ENCODE results near the gene TBX2.

The TBX2 gene

GRCh38 chr17:61397086-61397842 is 2.4 kb upstream of the TBX2 start:
- peak overlapping the region; percentile 76 for H3K4me3 ChIP-seq (ENCODE audit: low read depth, low read length)
- TF ChIP-seq CTCF (IDR thresholded peaks at IDR 0.05; ENCODE audit: insufficient read depth, low read length, missing control alignments) = peak; percentile 25
- ChIA-PET CTCF (interaction anchor here (0.7 to 8.8 kb wide), 8 partner anchors 11 to 676 kb away, joined by 3 to 55 read pairs (median 4); no protein-coding TSS in a partner anchor), POLR2A (interaction anchor here (0.6 kb wide), 1 partner anchor 12 kb away, joined by 3 read pairs; no protein-coding TSS in a partner anchor)
- DNase-seq (ENCODE audit: low read depth, low spot score) = no peak

- CTCF ChIA-PET = interaction anchor here (1.0 to 8.8 kb wide), 6 partner anchors 9 to 678 kb away, joined by 4 to 55 read pairs (median 9); no protein-coding TSS in a partner anchor
- POLR2A ChIA-PET = interaction anchor here (1.0 to 1.2 kb wide), 3 partner anchors 10 to 428 kb away, joined by 3 to 4 read pairs (median 3); no protein-coding TSS in a partner anchor
- TF ChIP-seq CTCF (IDR thresholded peaks at IDR 0.05; ENCODE audit: insufficient read depth, low read length, missing control alignments) = no peak
- peak overlapping the region; percentile 76 for H3K4me3 ChIP-seq (ENCODE audit: low read depth, low read length)
- no peak for DNase-seq (ENCODE audit: low read depth, low spot score)
Observed at GRCh38 chr17:61398721-61399130, 917 bp upstream of the TBX2 start.

GRCh38 chr17:61400066-61400716 is 548 bp downstream of the TBX2 start:
- CTCF ChIA-PET = interaction anchor here (1.1 to 8.8 kb wide), 10 partner anchors 9 to 679 kb away, joined by 3 to 55 read pairs (median 6); no protein-coding TSS in a partner anchor
- H3K4me3 ChIP-seq (ENCODE audit: low read depth, low read length) = peak overlapping the region; percentile 76
- DNase-seq (ENCODE audit: low read depth, low spot score) = no peak
- no peak for TF ChIP-seq CTCF (IDR thresholded peaks at IDR 0.05; ENCODE audit: insufficient read depth, low read length, missing control alignments)
- POLR2A ChIA-PET = interaction anchor here (0.7 to 1.5 kb wide), 3 partner anchors 12 to 380 kb away, joined by 3 to 6 read pairs (median 3); no protein-coding TSS in a partner anchor

GRCh38 chr17:61400717-61401388 is 1.2 kb downstream of the TBX2 start:
- peak overlapping the region; percentile 76 for H3K4me3 ChIP-seq (ENCODE audit: low read depth, low read length)
- CTCF ChIA-PET = interaction anchor here (1.1 to 8.8 kb wide), 12 partner anchors 8 to 680 kb away, joined by 3 to 55 read pairs (median 5); no protein-coding TSS in a partner anchor

GRCh38 chr17:61401389-61402072 is 1.9 kb downstream of the TBX2 start:
- no peak for DNase-seq (ENCODE audit: low read depth, low spot score)
- ChIA-PET CTCF (interaction anchor here (0.6 to 8.8 kb wide), 11 partner anchors 7 to 680 kb away, joined by 3 to 55 read pairs (median 3); no protein-coding TSS in a partner anchor), POLR2A (interaction anchor here (1.5 kb wide), 1 partner anchor 11 kb away, joined by 6 read pairs; no protein-coding TSS in a partner anchor)
- H3K4me3 ChIP-seq (ENCODE audit: low read depth, low read length) = peak overlapping the region; percentile 76
- no peak for TF ChIP-seq CTCF (IDR thresholded peaks at IDR 0.05; ENCODE audit: insufficient read depth, low read length, missing control alignments)

More at GRCh38 chr17:61400717-61401388, 1.2 kb downstream of the TBX2 start:
- POLR2A ChIA-PET = interaction anchor here (0.7 to 1.5 kb wide), 2 partner anchors 11 to 380 kb away, joined by 3 to 6 read pairs; no protein-coding TSS in a partner anchor
- no peak for TF ChIP-seq CTCF (IDR thresholded peaks at IDR 0.05; ENCODE audit: insufficient read depth, low read length, missing control alignments)
- no peak for DNase-seq (ENCODE audit: low read depth, low spot score)
